MM.1S (cell line): ENCODE data around the gene DNMT3A.

ENCODE experiments used
- EZH2phosphoT487 ChIP-seq: fragments of 300-600 bp; sonication (generic); IDR thresholded peaks from 2 replicates; pipeline ENCODE4 v1.6.1; 2018; ENCODE audit warnings: antibody characterized with exemption, low read length
- TF ChIP-seq, protein P1 (sequence below): fragments of 300-600 bp; sonication (generic); IDR thresholded peaks from 2 replicates; pipeline ENCODE4 v1.5.1; 2016; ENCODE audit warnings: antibody characterized with exemption, low read length, mixed read lengths

DNA sequence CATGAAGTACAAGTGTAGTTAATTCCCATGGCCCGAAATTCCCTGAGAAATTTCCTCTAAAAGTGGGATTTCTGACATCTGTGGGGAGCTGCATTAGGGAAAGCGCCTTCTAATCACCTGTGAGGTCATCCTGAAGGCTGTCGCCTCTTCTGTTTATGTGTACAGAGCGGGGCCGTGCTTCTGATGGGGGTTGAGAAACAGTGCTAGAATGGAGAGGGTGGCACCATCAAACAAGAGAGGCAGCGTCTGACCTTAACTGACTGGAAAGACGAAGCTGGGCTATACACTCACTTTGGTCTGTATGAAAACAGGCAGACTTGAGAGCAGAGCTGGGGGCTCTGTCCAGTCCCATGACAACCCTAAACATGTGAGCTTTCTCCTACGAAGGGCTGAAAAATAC lies 44.2 kb upstream of the DNMT3A start:
- TF ChIP-seq, protein P1, sequence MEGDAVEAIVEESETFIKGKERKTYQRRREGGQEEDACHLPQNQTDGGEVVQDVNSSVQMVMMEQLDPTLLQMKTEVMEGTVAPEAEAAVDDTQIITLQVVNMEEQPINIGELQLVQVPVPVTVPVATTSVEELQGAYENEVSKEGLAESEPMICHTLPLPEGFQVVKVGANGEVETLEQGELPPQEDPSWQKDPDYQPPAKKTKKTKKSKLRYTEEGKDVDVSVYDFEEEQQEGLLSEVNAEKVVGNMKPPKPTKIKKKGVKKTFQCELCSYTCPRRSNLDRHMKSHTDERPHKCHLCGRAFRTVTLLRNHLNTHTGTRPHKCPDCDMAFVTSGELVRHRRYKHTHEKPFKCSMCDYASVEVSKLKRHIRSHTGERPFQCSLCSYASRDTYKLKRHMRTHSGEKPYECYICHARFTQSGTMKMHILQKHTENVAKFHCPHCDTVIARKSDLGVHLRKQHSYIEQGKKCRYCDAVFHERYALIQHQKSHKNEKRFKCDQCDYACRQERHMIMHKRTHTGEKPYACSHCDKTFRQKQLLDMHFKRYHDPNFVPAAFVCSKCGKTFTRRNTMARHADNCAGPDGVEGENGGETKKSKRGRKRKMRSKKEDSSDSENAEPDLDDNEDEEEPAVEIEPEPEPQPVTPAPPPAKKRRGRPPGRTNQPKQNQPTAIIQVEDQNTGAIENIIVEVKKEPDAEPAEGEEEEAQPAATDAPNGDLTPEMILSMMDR = no peak
- TF ChIP-seq EZH2phosphoT487 = no peak
